CD4-positive, alpha-beta T cell (primary cell): ENCODE measurements around the gene CDC14A. TPM values are rescaled to one million over a fixed set of nuclear protein-coding genes. Genes with fewer than 3 reads are reported as not detected.
A peak's percentile ranks its signal among the peaks of the same experiment; 100 is the strongest.

Source experiments
- ATAC-seq: fragments of 200-7000 bp; cut with Tn5 transposase; one replicate; pipeline ENCODE4 v1.10.0; 2022; ENCODE audit warnings: mild to moderate bottlenecking; ENCODE audit not compliant: poor library complexity
- CTCF ChIA-PET: fragments of 350-600 bp; sonication (Branson Sonifier 250); formaldehyde crosslinking; loops from one replicate; lab custom pipeline; 2021; ENCODE audit warnings: antibody characterized with exemption, inconsistent platforms; lab: Charles Lee
- POLR2A ChIA-PET: fragments of 350-600 bp; sonication (Branson Sonifier 250); formaldehyde crosslinking; loops from one replicate; lab custom pipeline; 2021; ENCODE audit warnings: antibody characterized with exemption, inconsistent platforms; lab: Charles Lee
- DNase-seq, 14 experiments: peaks; one replicate each; pipeline ENCODE4 v3.0.0-alpha.2; 2013 to 2020; ENCODE audit warnings: mixed read lengths in 2 of 14
- H3K27ac ChIP-seq, 2 donors: one replicate each; pipeline versions ENCODE4 v1.5.1 to v1.7.0; 2013; ENCODE audit warnings: low read length in 2 of 2, low read depth in 1 of 2, mild to moderate bottlenecking in 1 of 2
- H3K27me3 ChIP-seq, 2 experiments: 1 replicate in 1 of 2; 2 replicates in 1 of 2; pipeline versions ENCODE4 v1.6.1 to v1.7.0; 2013; ENCODE audit warnings: low read length in 2 of 2, control low read depth in 1 of 2, mild to moderate bottlenecking in 1 of 2, moderate library complexity in 1 of 2; ENCODE audit not compliant: insufficient read depth in 2 of 2, control insufficient read depth in 1 of 2
- H3K36me3 ChIP-seq: one replicate; pipeline ENCODE4 v1.6.1; 2013; ENCODE audit warnings: low read length, control low read depth; ENCODE audit not compliant: insufficient read depth
- H3K4me1 ChIP-seq: one replicate; pipeline ENCODE4 v1.6.1; 2013; ENCODE audit warnings: low read length, control low read depth; ENCODE audit not compliant: insufficient read depth
- H3K4me3 ChIP-seq: one replicate; pipeline ENCODE4 v1.5.1; 2013; ENCODE audit warnings: mild to moderate bottlenecking, low read length, moderate library complexity
- H3K9me3 ChIP-seq, 2 experiments: 1 replicate in 1 of 2; 2 replicates in 1 of 2; pipeline versions ENCODE4 v1.6.1 to v1.7.0; 2013; ENCODE audit warnings: low read length in 2 of 2, mild to moderate bottlenecking in 2 of 2, control low read depth in 1 of 2, moderate library complexity in 1 of 2; ENCODE audit not compliant: control insufficient read depth in 1 of 2, insufficient read depth in 1 of 2
- H3K27ac Mint-ChIP-seq: one replicate; pipeline ENCODE4 v1.8.0; 2020; ENCODE audit warnings: mixed read lengths
- H3K27me3 Mint-ChIP-seq: one replicate; pipeline ENCODE4 v1.8.0; 2021; ENCODE audit warnings: mixed read lengths
- H3K36me3 Mint-ChIP-seq: one replicate; pipeline ENCODE4 v1.8.0; 2021; ENCODE audit warnings: low read depth, mixed read lengths
- H3K4me1 Mint-ChIP-seq: one replicate; pipeline ENCODE4 v1.8.0; 2021; ENCODE audit warnings: low read depth, mixed read lengths
- H3K4me3 Mint-ChIP-seq: one replicate; pipeline ENCODE4 v1.8.0; 2020; ENCODE audit warnings: mild to moderate bottlenecking, mixed read lengths
- H3K9me3 Mint-ChIP-seq: one replicate; pipeline ENCODE4 v1.8.0; 2020; ENCODE audit warnings: mixed read lengths
- intact Hi-C, 2 experiments: fragments of 100-400 bp; cut with DNase I in 1 of 2; cut with micrococcal nuclease in 1 of 2; formaldehyde crosslinking; loops; one replicate each; pipeline versions ENCODE4 v1.15.1 to v1.9.0; 2023 to 2025; cut with DNase I, micrococcal nuclease
- total RNA-seq, 174 experiments: library from RNA in 2 of 174; stranded (reverse) in 2 of 174; gene quantifications; one replicate each; pipeline ENCODE4 v1.2.3 and lab custom pipeline; 2021 to 2026
- TF ChIP-seq, protein P1 (sequence below): fragments of 200-600 bp; IDR thresholded peaks from one replicate; pipeline ENCODE4 v1.8.0; 2022; ENCODE audit warnings: antibody characterized with exemption, mild to moderate bottlenecking

Gene CDC14A
- total RNA-seq, 2 experiments from 2014 or later = 174 to 182 TPM

DNA sequence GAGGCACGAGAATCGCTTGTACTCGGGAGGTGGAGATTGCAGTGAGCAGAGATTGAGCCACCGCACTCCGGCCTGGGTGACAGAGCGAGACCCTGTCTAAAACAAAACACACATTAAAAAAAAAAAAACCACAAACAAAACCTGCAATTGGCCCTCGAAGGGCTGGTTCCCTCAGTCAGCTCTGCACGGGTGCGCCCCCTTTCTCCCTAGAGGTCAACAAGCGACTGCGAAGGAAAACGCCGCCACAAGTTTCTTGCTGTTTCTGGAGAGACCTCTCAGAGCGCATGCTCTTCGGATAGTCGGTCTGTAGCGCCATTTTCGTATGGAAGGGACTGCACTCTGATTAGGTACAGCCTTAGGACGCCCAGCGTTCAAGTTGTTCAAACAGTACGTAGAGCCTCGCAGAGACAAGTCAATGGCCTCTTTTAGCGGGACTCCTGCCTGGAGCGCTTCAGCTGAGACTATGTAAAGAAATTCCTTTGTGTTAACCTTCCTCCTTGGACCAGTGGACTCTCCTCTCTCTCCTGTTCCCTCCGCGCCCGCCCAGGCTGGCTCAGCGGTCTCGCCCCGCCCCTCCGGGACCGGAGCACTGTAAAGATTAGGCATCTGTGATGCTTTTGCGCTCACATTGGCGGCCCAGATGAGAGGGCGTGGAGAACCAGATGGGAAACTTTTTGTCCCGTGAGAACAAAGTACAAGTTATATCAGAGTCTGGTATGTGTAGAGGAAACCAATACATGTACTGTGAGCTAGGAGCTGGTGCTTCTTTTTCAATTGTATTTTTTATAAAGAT is 1.0 kb upstream of the CDC14A start:
- no peaks in the 10 kb centered on the region for H3K9me3 ChIP-seq
- H3K4me3 ChIP-seq = peak overlapping the region; percentile 96
- ATAC-seq = peak; percentile 74

DNA sequence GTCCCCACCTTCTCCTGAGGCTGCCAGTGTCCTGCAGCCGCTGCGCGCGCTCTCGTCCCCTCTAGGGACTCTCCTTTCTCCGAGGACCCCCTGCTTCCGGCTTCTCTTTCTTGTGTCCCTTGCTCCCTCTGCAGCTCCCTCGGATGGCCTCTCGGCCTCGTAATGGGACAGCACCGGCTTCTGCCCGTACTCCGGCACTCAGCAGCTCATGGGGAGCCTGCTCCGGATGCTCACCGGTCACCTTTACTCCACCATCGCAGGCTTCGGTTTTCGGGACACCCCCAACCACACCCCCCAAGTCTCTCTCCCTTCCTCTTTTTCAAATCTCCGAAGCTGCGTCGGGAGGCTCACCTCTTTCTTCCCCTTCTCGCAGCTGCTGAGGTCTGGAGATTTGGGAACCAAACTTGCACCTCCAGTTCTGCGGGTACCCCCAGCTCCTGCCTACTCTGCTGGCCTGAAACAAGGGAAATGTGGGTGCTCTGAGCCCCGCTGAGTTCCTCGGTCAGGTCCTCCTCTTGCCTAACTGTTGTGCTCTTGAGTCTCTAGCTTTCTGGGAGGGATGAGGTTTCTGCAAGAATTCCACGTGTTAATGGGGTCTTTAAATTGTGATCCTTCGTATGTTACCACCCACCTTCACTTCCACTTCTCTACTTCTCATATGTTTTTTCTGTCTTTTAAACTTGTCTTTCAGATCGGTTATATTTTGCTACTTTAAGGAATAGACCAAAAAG is 930 bp downstream of the CDC14A start:
- Histone ChIP-seq H3K9me3 (no peaks in the 10 kb centered on the region), H3K36me3 (peaks cover 36% of the 10 kb centered on the region), H3K27ac (peak overlapping the region; percentile 86 to 92), H3K4me1 (peaks cover 39% of the 10 kb centered on the region), H3K4me3 (peak overlapping the region; percentile 96), H3K27me3 (no peaks in the 10 kb centered on the region)
- DNase-seq (peak; percentile 9 to 65 (median 31)), ATAC-seq (no peak)
- Mint-ChIP-seq H3K4me3 (peak overlapping the region; percentile 97), H3K9me3 (no peaks in the 10 kb centered on the region), H3K36me3 (peaks cover 65% of the 10 kb centered on the region), H3K27ac (peak overlapping the region; percentile 96), H3K4me1 (peaks cover 55% of the 10 kb centered on the region), H3K27me3 (no peaks in the 10 kb centered on the region)
- POLR2A ChIA-PET = interaction anchor here (0.6 to 6.9 kb wide), 29 partner anchors 8 to 315 kb away, joined by 3 to 67 read pairs (median 13); partner anchors contain the start of genes DBT, RTCA and TRMT13
- CTCF ChIA-PET = interaction anchor here (0.8 to 4.7 kb wide), 13 partner anchors 14 to 113 kb away, joined by 3 to 40 read pairs (median 4); partner anchors contain the start of gene RTCA
- intact Hi-C loops = loop anchor here (2.0 to 10.0 kb wide), 9 partner anchors 38 to 221 kb away; partner anchors contain the start of genes RTCA (in 2 of the 2), DBT (in 1 of the 2), SASS6 (in 1 of the 2) and TRMT13 (in 1 of the 2)
- TF ChIP-seq, protein P1, sequence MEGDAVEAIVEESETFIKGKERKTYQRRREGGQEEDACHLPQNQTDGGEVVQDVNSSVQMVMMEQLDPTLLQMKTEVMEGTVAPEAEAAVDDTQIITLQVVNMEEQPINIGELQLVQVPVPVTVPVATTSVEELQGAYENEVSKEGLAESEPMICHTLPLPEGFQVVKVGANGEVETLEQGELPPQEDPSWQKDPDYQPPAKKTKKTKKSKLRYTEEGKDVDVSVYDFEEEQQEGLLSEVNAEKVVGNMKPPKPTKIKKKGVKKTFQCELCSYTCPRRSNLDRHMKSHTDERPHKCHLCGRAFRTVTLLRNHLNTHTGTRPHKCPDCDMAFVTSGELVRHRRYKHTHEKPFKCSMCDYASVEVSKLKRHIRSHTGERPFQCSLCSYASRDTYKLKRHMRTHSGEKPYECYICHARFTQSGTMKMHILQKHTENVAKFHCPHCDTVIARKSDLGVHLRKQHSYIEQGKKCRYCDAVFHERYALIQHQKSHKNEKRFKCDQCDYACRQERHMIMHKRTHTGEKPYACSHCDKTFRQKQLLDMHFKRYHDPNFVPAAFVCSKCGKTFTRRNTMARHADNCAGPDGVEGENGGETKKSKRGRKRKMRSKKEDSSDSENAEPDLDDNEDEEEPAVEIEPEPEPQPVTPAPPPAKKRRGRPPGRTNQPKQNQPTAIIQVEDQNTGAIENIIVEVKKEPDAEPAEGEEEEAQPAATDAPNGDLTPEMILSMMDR = no peak

More for the DNA sequence above, 1.0 kb upstream of the CDC14A start:
- H3K27ac ChIP-seq = peak overlapping the region; percentile 86 to 92
- peaks cover 18% of the 10 kb centered on the region for H3K36me3 ChIP-seq
- H3K4me1 Mint-ChIP-seq = peaks cover 36% of the 10 kb centered on the region
- H3K27ac Mint-ChIP-seq = peak overlapping the region; percentile 96
- H3K4me1 ChIP-seq = peaks cover 21% of the 10 kb centered on the region
- H3K27me3 ChIP-seq = no peaks in the 10 kb centered on the region
- ChIA-PET POLR2A (interaction anchor here (0.6 to 6.9 kb wide), 20 partner anchors 10 to 576 kb away, joined by 3 to 67 read pairs (median 16); partner anchors contain the start of genes DBT, EXTL2 and RTCA), CTCF (interaction anchor here (1.1 to 4.7 kb wide), 5 partner anchors 30 to 107 kb away, joined by 3 to 40 read pairs (median 4); no protein-coding TSS in a partner anchor)
- intact Hi-C loops = loop anchor here (5.0 to 10.0 kb wide), 7 partner anchors 41 to 219 kb away; partner anchors contain the start of genes RTCA (in 2 of the 2), DBT (in 1 of the 2), SASS6 (in 1 of the 2) and TRMT13 (in 1 of the 2)
- H3K9me3 Mint-ChIP-seq = no peaks in the 10 kb centered on the region
- H3K4me3 Mint-ChIP-seq = peak overlapping the region; percentile 93
- DNase-seq = peak; percentile 72 to 95 (median 82)
- no peaks in the 10 kb centered on the region for H3K27me3 Mint-ChIP-seq
- TF ChIP-seq, protein P1 = peak; percentile 26
- peaks cover 46% of the 10 kb centered on the region for H3K36me3 Mint-ChIP-seq

DNA sequence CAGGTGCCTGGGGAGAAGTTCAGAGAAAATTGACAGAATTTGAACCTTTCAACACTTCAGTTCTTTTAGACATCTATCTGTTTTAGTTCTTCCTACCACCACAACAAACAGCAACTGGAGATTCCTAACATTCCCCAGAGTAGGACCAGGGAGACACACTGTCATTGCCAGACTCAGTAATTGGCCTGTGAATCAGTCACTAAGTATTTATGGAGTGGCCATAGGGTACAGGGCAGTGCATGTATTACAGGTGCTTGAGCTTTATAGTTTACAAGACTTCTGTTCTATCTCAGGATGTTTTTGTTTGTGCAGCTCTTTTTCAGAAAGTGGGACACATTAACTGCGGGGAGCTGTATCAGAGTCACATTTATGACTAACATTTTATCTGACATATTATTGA is 1.7 kb downstream of the CDC14A start:
- no peaks in the 10 kb centered on the region for H3K27me3 ChIP-seq
- H3K36me3 Mint-ChIP-seq = peaks cover 70% of the 10 kb centered on the region
- H3K27ac ChIP-seq = no peak overlapping the region
- POLR2A ChIA-PET = interaction anchor here (0.7 to 6.9 kb wide), 20 partner anchors 12 to 106 kb away, joined by 3 to 67 read pairs (median 14); partner anchors contain the start of genes DBT and RTCA
- no peaks in the 10 kb centered on the region for H3K9me3 ChIP-seq
- H3K36me3 ChIP-seq = peaks cover 44% of the 10 kb centered on the region
- ATAC-seq (no peak), DNase-seq (peak in 1 of 14 experiments; percentile 38)
- H3K4me1 ChIP-seq = peaks cover 42% of the 10 kb centered on the region
- CTCF ChIA-PET = interaction anchor here (0.8 to 4.7 kb wide), 10 partner anchors 13 to 112 kb away, joined by 3 to 40 read pairs (median 4); no protein-coding TSS in a partner anchor
- no peaks in the 10 kb centered on the region for H3K9me3 Mint-ChIP-seq
- H3K4me3 Mint-ChIP-seq = peak overlapping the region; percentile 97
- no peaks in the 10 kb centered on the region for H3K27me3 Mint-ChIP-seq
- peaks cover 62% of the 10 kb centered on the region for H3K4me1 Mint-ChIP-seq
- H3K27ac Mint-ChIP-seq = peak overlapping the region; percentile 96
- intact Hi-C loops = loop anchor here (2.0 to 10.0 kb wide), 9 partner anchors 37 to 222 kb away; partner anchors contain the start of genes RTCA (in 2 of the 2), DBT (in 1 of the 2), SASS6 (in 1 of the 2) and TRMT13 (in 1 of the 2)
- peak overlapping the region; percentile 96 for H3K4me3 ChIP-seq
- TF ChIP-seq, protein P1 = no peak
